GM18867 (cell line): ENCODE data around the gene ZNF524.
A peak's percentile ranks its signal among the peaks of the same experiment; 100 is the strongest.

ENCODE experiments used
- ATAC-seq: cut with Tn5 transposase; IDR thresholded peaks from one replicate; pipeline ENCODE4 v1.9.1; 2021; ENCODE audit warnings: mild to moderate bottlenecking, moderate library complexity; ENCODE audit not compliant: unreplicated experiment

Gene ZNF524

GRCh38 chr19:55640577-55641425, 40.7 kb downstream of the ZNF524 start, which contains the start of gene ZNF580:
TSS of gene ZNF580 (plus strand) at chr19:55641002. CDS start at chr19:55642509, 1,507 bp downstream.
- peak; percentile 28 for ATAC-seq

- ATAC-seq = no peak
Observed at GRCh38 chr19:55641426-55642152, 41.5 kb downstream of the ZNF524 start.

- peak; percentile 5 for ATAC-seq
Observed at GRCh38 chr19:55642153-55643002, 42.3 kb downstream of the ZNF524 start.

- peak; percentile 32 for ATAC-seq
Observed at GRCh38 chr19:55643003-55643886, 43.2 kb downstream of the ZNF524 start, which contains the start of gene ZNF581. TSS of gene ZNF581 (plus strand) at chr19:55643649. CDS start at chr19:55644572, 923 bp downstream.

GRCh38 chr19:55643887-55644176, 43.7 kb downstream of the ZNF524 start:
- ATAC-seq = no peak

GRCh38 chr19:55644191-55644833, 44.2 kb downstream of the ZNF524 start:
- ATAC-seq = no peak

- ATAC-seq = no peak
Observed at GRCh38 chr19:55644842-55645511, 44.9 kb downstream of the ZNF524 start.

- no peak for ATAC-seq
Observed at GRCh38 chr19:55645512-55645881, 45.4 kb downstream of the ZNF524 start.

- ATAC-seq = no peak
Observed at GRCh38 chr19:55646889-55647731, 47.0 kb downstream of the ZNF524 start.

GRCh38 chr19:55647732-55648584, 47.9 kb downstream of the ZNF524 start, which contains the start of gene CCDC106:
TSS of gene CCDC106 (plus strand) at chr19:55648212. CDS start at chr19:55649047, 835 bp downstream.
- ATAC-seq = peak; percentile 27

GRCh38 chr19:55648585-55649267, 48.6 kb downstream of the ZNF524 start:
- ATAC-seq = no peak

GRCh38 chr19:55649268-55650125, 49.4 kb downstream of the ZNF524 start:
- ATAC-seq = no peak

GRCh38 chr19:55650126-55650557, 50.1 kb downstream of the ZNF524 start:
- no peak for ATAC-seq

GRCh38 chr19:55650602-55651230, 50.6 kb downstream of the ZNF524 start:
- no peak for ATAC-seq

- ATAC-seq = no peak
Observed at GRCh38 chr19:55651236-55651635, 51.1 kb downstream of the ZNF524 start.
